Hepatocyte (in vitro differentiated cells): Measurements from ENCODE around the gene LRCH4. TPM values are rescaled to one million over a fixed set of nuclear protein-coding genes. Genes with fewer than 3 reads are reported as not detected.

Experiments
- DNase-seq: peaks from one replicate; pipeline ENCODE4 v3.0.0-alpha.2; 2016; ENCODE audit warnings: low spot score
- H2AFZ ChIP-seq: fragments of 200-600 bp; sonication (generic); 2 replicates; pipeline ENCODE4 v1.6.0; 2016; ENCODE audit warnings: antibody characterized with exemption, mild to moderate bottlenecking
- H3K27ac ChIP-seq: fragments of 200-600 bp; sonication (generic); 2 replicates; pipeline ENCODE4 v1.5.1; 2016; ENCODE audit warnings: mild to moderate bottlenecking
- H3K27me3 ChIP-seq: fragments of 200-600 bp; sonication (generic); 2 replicates; pipeline ENCODE4 v1.6.1; 2016
- H3K36me3 ChIP-seq: fragments of 200-600 bp; sonication (generic); replicated peaks from 2 replicates; pipeline ENCODE4 v1.5.1; 2016; ENCODE audit warnings: low read depth; ENCODE audit not compliant: insufficient read depth
- H3K4me1 ChIP-seq: fragments of 200-600 bp; sonication (generic); 2 replicates; pipeline ENCODE4 v1.5.1; 2016; ENCODE audit warnings: mild to moderate bottlenecking, moderate library complexity; ENCODE audit not compliant: insufficient read depth
- H3K4me2 ChIP-seq: fragments of 200-600 bp; sonication (generic); 2 replicates; pipeline ENCODE4 v1.6.0; 2016
- H3K4me3 ChIP-seq: fragments of 200-600 bp; sonication (generic); 2 replicates; pipeline ENCODE4 v1.5.1; 2016; ENCODE audit warnings: mild to moderate bottlenecking
- H3K79me2 ChIP-seq: fragments of 200-600 bp; sonication (generic); 2 replicates; pipeline ENCODE4 v1.6.0; 2017; ENCODE audit warnings: mild to moderate bottlenecking
- H3K9me2 ChIP-seq: fragments of 200-600 bp; sonication (generic); replicated peaks from 2 replicates; pipeline ENCODE4 v1.6.0; 2017; ENCODE audit warnings: mild to moderate bottlenecking; ENCODE audit not compliant: insufficient read depth
- H3K9me3 ChIP-seq: fragments of 200-600 bp; sonication (generic); 2 replicates; pipeline ENCODE4 v1.5.1; 2016; ENCODE audit warnings: low read depth, mild to moderate bottlenecking
- H4K20me1 ChIP-seq: fragments of 200-600 bp; sonication (generic); 2 replicates; pipeline ENCODE4 v1.6.0; 2016; ENCODE audit warnings: mild to moderate bottlenecking; ENCODE audit not compliant: insufficient read depth, poor library complexity, severe bottlenecking
- EZH2 ChIP-seq: fragments of 200-600 bp; sonication (generic); IDR thresholded peaks from 2 replicates; pipeline ENCODE4 v1.6.1; 2016; ENCODE audit warnings: antibody characterized with exemption, mild to moderate bottlenecking, borderline replicate concordance
- EZH2phosphoT487 ChIP-seq: fragments of 200-600 bp; sonication (generic); IDR thresholded peaks from one replicate; pipeline ENCODE4 v1.6.1; 2018; ENCODE audit warnings: antibody characterized with exemption, mild to moderate bottlenecking, low read depth, moderate library complexity; ENCODE audit not compliant: unreplicated experiment, severe bottlenecking
- WGBS: methylation state at CpG from one replicate; pipeline ENCODE4 v1.1.6; 2016; ENCODE audit warnings: low lambda C conversion rate; ENCODE audit errors: missing lambda C conversion rate; 5-methylcytosine and 5-hydroxymethylcytosine counted together
- polyA plus RNA-seq: library from polyadenylated mRNA; unstranded; fragments of >200 nt; fragmentation: Nextera tagmentation; extraction: Ambion mirVana; gene quantifications from 2 replicates; pipeline ENCODE4 v1.2.1, GENCODE V29; 2016
- total RNA-seq: library from RNA; depleted of rRNA; stranded (reverse); fragments of >200 nt; gene quantifications from 2 replicates; pipeline ENCODE4 v1.2.3, GENCODE V29; 2014
- TF ChIP-seq, protein P1 (sequence below): fragments of 200-600 bp; sonication (generic); IDR thresholded peaks from 2 replicates; pipeline ENCODE4 v1.5.1; 2016; ENCODE audit warnings: antibody characterized with exemption, mild to moderate bottlenecking; ENCODE audit not compliant: poor library complexity

LRCH4 gene
- total and polyA plus RNA-seq, 2 experiments from 2014 or later: 40.3 to 105 TPM

DNA sequence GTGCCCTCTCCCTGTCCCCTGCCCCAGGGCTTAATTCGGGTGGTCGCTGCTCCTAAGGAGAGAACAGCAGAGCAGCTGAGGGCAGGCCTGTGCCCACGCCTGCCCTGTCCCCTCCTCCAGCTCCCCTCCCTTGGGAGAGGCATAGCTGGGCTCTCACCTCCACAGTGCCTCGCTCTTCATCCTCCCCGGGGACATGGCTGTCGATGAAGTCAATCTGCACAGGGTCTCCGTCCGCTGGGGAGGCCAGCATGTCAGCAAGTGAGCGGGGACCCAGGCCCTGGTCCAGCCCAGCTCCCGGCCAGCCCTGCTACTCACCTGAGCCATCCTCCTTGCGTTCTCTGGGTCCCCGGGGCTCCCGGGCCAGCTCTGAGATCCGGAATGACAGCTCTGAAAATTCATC, 8.4 kb downstream of the LRCH4 start:
- no peak for TF ChIP-seq EZH2
- TF ChIP-seq, protein P1, sequence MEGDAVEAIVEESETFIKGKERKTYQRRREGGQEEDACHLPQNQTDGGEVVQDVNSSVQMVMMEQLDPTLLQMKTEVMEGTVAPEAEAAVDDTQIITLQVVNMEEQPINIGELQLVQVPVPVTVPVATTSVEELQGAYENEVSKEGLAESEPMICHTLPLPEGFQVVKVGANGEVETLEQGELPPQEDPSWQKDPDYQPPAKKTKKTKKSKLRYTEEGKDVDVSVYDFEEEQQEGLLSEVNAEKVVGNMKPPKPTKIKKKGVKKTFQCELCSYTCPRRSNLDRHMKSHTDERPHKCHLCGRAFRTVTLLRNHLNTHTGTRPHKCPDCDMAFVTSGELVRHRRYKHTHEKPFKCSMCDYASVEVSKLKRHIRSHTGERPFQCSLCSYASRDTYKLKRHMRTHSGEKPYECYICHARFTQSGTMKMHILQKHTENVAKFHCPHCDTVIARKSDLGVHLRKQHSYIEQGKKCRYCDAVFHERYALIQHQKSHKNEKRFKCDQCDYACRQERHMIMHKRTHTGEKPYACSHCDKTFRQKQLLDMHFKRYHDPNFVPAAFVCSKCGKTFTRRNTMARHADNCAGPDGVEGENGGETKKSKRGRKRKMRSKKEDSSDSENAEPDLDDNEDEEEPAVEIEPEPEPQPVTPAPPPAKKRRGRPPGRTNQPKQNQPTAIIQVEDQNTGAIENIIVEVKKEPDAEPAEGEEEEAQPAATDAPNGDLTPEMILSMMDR: no peak
- no peak for TF ChIP-seq EZH2phosphoT487
- no peaks in the 10 kb centered on the region for H3K27me3 ChIP-seq
- H3K4me2 ChIP-seq: no peak overlapping the region
- no peaks in the 10 kb centered on the region for H3K36me3 ChIP-seq
- peaks cover 6% of the 10 kb centered on the region for H3K4me1 ChIP-seq
- no peak for DNase-seq
- no peak overlapping the region for H2AFZ ChIP-seq
- WGBS: 97% methylated on average over 13 of the region's 14 CpGs
- no peak overlapping the region for H3K27ac ChIP-seq
- H3K79me2 ChIP-seq: peaks cover 20% of the 10 kb centered on the region
- H3K9me2 ChIP-seq: no peaks in the 10 kb centered on the region
- H3K4me3 ChIP-seq: no peak overlapping the region
- no peaks in the 10 kb centered on the region for H3K9me3 ChIP-seq
- H4K20me1 ChIP-seq: peaks cover 1% of the 10 kb centered on the region

DNA sequence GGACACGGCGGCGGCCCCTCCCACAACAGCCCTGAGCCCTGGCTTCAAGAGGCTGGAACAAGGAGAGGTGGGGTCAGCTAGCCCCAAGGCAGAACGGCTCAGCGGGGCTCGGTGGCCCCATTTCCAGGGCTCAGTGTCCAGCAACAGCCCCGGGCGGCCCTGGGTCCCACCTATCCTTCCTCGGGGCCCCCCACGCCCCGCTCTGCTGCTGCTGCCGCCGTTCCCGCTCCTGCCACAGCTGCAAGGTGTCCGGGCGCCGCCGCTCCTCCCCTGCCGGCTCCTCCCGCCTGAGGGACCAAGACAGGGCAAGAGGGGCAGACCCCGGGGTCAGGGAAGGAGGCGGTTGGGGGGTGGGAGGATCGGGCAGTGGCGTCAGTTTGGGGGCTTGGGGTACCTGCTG, 8.8 kb downstream of the LRCH4 start:
- Histone ChIP-seq H3K4me1 (peaks cover 7% of the 10 kb centered on the region), H2AFZ (no peak overlapping the region), H4K20me1 (no peaks in the 10 kb centered on the region), H3K79me2 (peaks cover 16% of the 10 kb centered on the region), H3K27ac (no peak overlapping the region), H3K27me3 (no peaks in the 10 kb centered on the region), H3K4me3 (no peak overlapping the region), H3K9me2 (no peaks in the 10 kb centered on the region), H3K4me2 (no peak overlapping the region), H3K36me3 (no peaks in the 10 kb centered on the region), H3K9me3 (no peaks in the 10 kb centered on the region)
- TF ChIP-seq, protein P1: no peak
- TF ChIP-seq EZH2phosphoT487 (no peak), EZH2 (no peak)
- WGBS: 98% methylated on average over 9 of the region's 24 CpGs
- DNase-seq: no peak

DNA sequence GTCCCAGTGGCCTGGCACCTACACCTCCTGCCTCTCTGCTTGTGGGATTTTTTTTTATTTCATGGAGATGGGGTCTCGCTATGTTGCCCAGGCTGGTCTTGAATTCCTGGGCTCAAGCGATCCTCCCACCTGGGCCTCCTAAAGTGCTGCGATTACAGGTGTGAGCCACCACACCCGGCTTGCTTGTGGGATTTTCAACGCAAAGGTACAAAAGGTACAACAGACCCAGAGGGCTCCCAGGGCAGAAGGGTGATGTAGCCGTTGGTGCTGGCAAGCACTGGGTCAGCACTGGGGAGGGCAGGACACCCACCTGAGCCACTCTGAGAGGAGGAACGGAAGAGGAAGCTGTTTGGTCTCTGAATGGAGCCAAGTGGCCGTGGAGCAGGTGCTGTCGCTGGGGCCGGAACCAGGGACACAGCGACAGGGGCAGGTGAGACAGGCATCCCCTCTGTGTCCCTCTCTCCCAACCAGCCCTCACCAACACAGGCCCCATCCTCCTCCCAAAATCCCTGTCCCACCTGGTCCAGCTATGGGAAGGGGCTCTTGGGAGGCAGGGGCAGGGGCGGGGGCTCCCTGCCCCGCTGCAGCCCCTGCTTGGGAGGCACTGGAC, 9.4 kb downstream of the LRCH4 start:
- H3K79me2 ChIP-seq: peaks cover 10% of the 10 kb centered on the region
- no peak for DNase-seq
- no peak overlapping the region for H2AFZ ChIP-seq
- H3K4me2 ChIP-seq: no peak overlapping the region
- H3K4me3 ChIP-seq: no peak overlapping the region
- H3K9me3 ChIP-seq: no peaks in the 10 kb centered on the region
- no peak overlapping the region for H3K27ac ChIP-seq
- no peaks in the 10 kb centered on the region for H3K36me3 ChIP-seq
- H3K9me2 ChIP-seq: no peaks in the 10 kb centered on the region
- TF ChIP-seq EZH2phosphoT487: no peak
- no peaks in the 10 kb centered on the region for H4K20me1 ChIP-seq
- 97% methylated on average over 13 of the region's 13 CpGs for WGBS
- H3K4me1 ChIP-seq: peaks cover 13% of the 10 kb centered on the region
- no peaks in the 10 kb centered on the region for H3K27me3 ChIP-seq

DNA sequence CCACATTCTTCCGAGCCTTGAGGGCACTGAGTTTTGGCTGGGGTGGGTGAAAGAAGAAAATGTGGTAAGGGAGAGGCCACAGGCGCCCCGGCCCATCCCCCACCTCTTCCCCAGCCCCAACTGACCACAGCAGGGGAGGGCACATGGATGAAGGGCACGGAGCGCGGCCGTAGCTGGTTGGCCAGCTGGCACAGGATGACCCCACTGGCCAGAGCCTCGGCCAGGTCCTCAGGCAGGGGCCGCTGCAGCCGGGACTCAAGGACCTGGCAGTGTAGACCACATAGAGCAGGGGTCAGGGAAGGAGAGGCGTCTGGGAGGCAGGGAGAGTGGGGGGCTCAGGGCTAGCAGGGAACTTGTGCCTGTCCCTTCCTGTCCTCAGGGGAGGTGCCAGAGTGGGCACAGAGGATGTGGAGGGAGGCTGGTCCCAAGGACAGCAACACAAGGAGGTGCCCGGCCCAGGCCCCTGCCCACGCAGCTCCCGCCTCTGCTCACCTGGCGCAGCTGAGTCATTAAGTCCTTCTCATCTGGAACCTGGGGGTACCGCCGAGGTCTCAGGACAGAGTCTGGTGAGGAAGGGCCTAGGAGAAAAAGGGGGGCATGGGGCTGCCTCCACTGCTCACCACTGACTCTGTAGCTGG, 10.1 kb downstream of the LRCH4 start:
- H4K20me1 ChIP-seq: no peaks in the 10 kb centered on the region
- H3K4me2 ChIP-seq: no peak overlapping the region
- H3K9me3 ChIP-seq: no peaks in the 10 kb centered on the region
- H3K9me2 ChIP-seq: no peaks in the 10 kb centered on the region
- no peak overlapping the region for H3K27ac ChIP-seq
- H2AFZ ChIP-seq: no peak overlapping the region
- H3K27me3 ChIP-seq: no peaks in the 10 kb centered on the region
- WGBS: 95% methylated on average over 15 of the region's 17 CpGs
- H3K4me3 ChIP-seq: no peak overlapping the region
- TF ChIP-seq, protein P1: no peak
- TF ChIP-seq EZH2: no peak
- TF ChIP-seq EZH2phosphoT487: no peak
- peaks cover 5% of the 10 kb centered on the region for H3K79me2 ChIP-seq
- peaks cover 19% of the 10 kb centered on the region for H3K4me1 ChIP-seq
- H3K36me3 ChIP-seq: no peaks in the 10 kb centered on the region
- DNase-seq: no peak
